Thymus (tissue), 11 donors: Measurements from ENCODE around the gene CEP72. TPM values are rescaled to one million over a fixed set of nuclear protein-coding genes. Genes with fewer than 3 reads are reported as not detected.

Source experiments
- DNase-seq, 9 donors: peaks; one replicate each; pipeline ENCODE4 v3.0.0-alpha.2; 2013; ENCODE audit warnings: low spot score in 9 of 9, low read depth in 6 of 9, missing footprints in 1 of 9
- H3K27ac ChIP-seq, 2 donors: one replicate each; pipeline ENCODE4 v1.5.1; 2013; ENCODE audit warnings: control low read depth in 1 of 2, low read depth in 1 of 2, low read length in 1 of 2, mild to moderate bottlenecking in 1 of 2, moderate library complexity in 1 of 2
- H3K27me3 ChIP-seq, 2 donors: one replicate each; pipeline ENCODE4 v1.5.1; 2013; ENCODE audit warnings: low read length in 1 of 2; ENCODE audit not compliant: control insufficient read depth in 2 of 2, insufficient read depth in 1 of 2
- H3K36me3 ChIP-seq, 2 donors: one replicate each; pipeline ENCODE4 v1.5.1; 2013; ENCODE audit warnings: low read length in 1 of 2, mild to moderate bottlenecking in 1 of 2, moderate library complexity in 1 of 2; ENCODE audit not compliant: control insufficient read depth in 2 of 2, insufficient read depth in 2 of 2
- H3K4me1 ChIP-seq, 2 donors: one replicate each; pipeline ENCODE4 v1.5.1; 2013; ENCODE audit warnings: low read length in 2 of 2; ENCODE audit not compliant: control insufficient read depth in 2 of 2, insufficient read depth in 2 of 2
- H3K4me3 ChIP-seq, 2 donors: one replicate each; pipeline ENCODE4 v1.5.1; 2013; ENCODE audit warnings: low read length in 2 of 2, control low read depth in 1 of 2, mild to moderate bottlenecking in 1 of 2
- H3K9me3 ChIP-seq, 2 donors: one replicate each; pipeline ENCODE4 v1.5.1; 2013; ENCODE audit warnings: low read length in 1 of 2, mild to moderate bottlenecking in 1 of 2; ENCODE audit not compliant: control insufficient read depth in 2 of 2, insufficient read depth in 1 of 2
- WGBS: extraction: QIAGEN DNeasy Blood & Tissue Kit; methylation state at CpG from one replicate; pipeline ENCODE4 v1.1.7; 2013; 5-methylcytosine and 5-hydroxymethylcytosine counted together
- polyA plus RNA-seq: library from polyadenylated mRNA; stranded (reverse); fragments of 200-250 nt; gene quantifications from one replicate; pipeline ENCODE4 v1.2.3, GENCODE V29; 2013
- total RNA-seq: library from RNA; stranded (reverse); fragments of 120-200 nt; gene quantifications from one replicate; pipeline ENCODE4 v1.2.4, GENCODE V29; 2013
- donor health status: healthy.

Gene CEP72
- total and polyA plus RNA-seq, 2 donors, result 5.0 to 6.0 TPM

GRCh38 chr5:583645-584044, 28.5 kb upstream of the CEP72 start:
- H3K4me3 ChIP-seq, result no peak overlapping the region
- H3K4me1 ChIP-seq, result no peaks in the 10 kb centered on the region
- DNase-seq, result no peak
- H3K9me3 ChIP-seq, result no peaks in the 10 kb centered on the region
- no peak overlapping the region for H3K27ac ChIP-seq
- peaks cover 4 to 19% of the 10 kb centered on the region in 2 donors for H3K27me3 ChIP-seq
- no peaks in the 10 kb centered on the region for H3K36me3 ChIP-seq
- 80% methylated on average over 2 of the region's 2 CpGs for WGBS

- peaks cover 4 to 18% of the 10 kb centered on the region in 2 donors for H3K27me3 ChIP-seq
- no peak for DNase-seq
These were observed 27.9 kb upstream of the CEP72 start for GRCh38 chr5:584216-584615.

GRCh38 chr5:584846-585245, 27.3 kb upstream of the CEP72 start:
- Histone ChIP-seq H3K27me3 (peaks cover 2 to 11% of the 10 kb centered on the region in 2 donors), H3K4me1 (no peaks in the 10 kb centered on the region), H3K4me3 (no peak overlapping the region), H3K9me3 (no peaks in the 10 kb centered on the region), H3K36me3 (no peaks in the 10 kb centered on the region), H3K27ac (no peak overlapping the region)
- DNase-seq, result no peak
- WGBS, result 89% methylated on average over 2 of the region's 2 CpGs

More at GRCh38 chr5:584216-584615, 27.9 kb upstream of the CEP72 start:
- H3K9me3 ChIP-seq, result no peaks in the 10 kb centered on the region
- no peaks in the 10 kb centered on the region for H3K4me1 ChIP-seq
- 95% methylated on average over 2 of the region's 2 CpGs for WGBS
- no peak overlapping the region for H3K27ac ChIP-seq
- H3K36me3 ChIP-seq, result no peaks in the 10 kb centered on the region
- H3K4me3 ChIP-seq, result no peak overlapping the region

GRCh38 chr5:585556-585955, 26.6 kb upstream of the CEP72 start:
- Histone ChIP-seq H3K27me3 (peaks cover 2 to 8% of the 10 kb centered on the region in 2 donors), H3K4me3 (no peak overlapping the region), H3K27ac (no peak overlapping the region), H3K36me3 (no peaks in the 10 kb centered on the region), H3K9me3 (no peaks in the 10 kb centered on the region), H3K4me1 (no peaks in the 10 kb centered on the region)
- 89% methylated on average over 9 of the region's 9 CpGs for WGBS
- DNase-seq, result no peak

GRCh38 chr5:585962-586628, 26.0 kb upstream of the CEP72 start:
- Histone ChIP-seq H3K4me3 (no peak overlapping the region), H3K27ac (no peak overlapping the region), H3K27me3 (peaks cover 2 to 5% of the 10 kb centered on the region in 2 donors), H3K4me1 (no peaks in the 10 kb centered on the region), H3K9me3 (no peaks in the 10 kb centered on the region), H3K36me3 (no peaks in the 10 kb centered on the region)
- DNase-seq, result no peak
- WGBS, result 73% methylated on average over 9 of the region's 9 CpGs

GRCh38 chr5:586751-587285, 25.3 kb upstream of the CEP72 start:
- Histone ChIP-seq H3K4me3 (no peak overlapping the region), H3K4me1 (no peaks in the 10 kb centered on the region), H3K9me3 (no peaks in the 10 kb centered on the region), H3K27me3 (peaks cover 2 to 3% of the 10 kb centered on the region in 2 donors), H3K27ac (no peak overlapping the region), H3K36me3 (no peaks in the 10 kb centered on the region)
- WGBS, result 86% methylated on average over 9 of the region's 9 CpGs
- DNase-seq, result no peak

- Histone ChIP-seq H3K27ac (no peak overlapping the region), H3K36me3 (no peaks in the 10 kb centered on the region), H3K4me1 (no peaks in the 10 kb centered on the region), H3K27me3 (peaks cover 2 to 3% of the 10 kb centered on the region in 2 donors), H3K4me3 (no peak overlapping the region), H3K9me3 (no peaks in the 10 kb centered on the region)
- DNase-seq, result no peak
- WGBS, result 95% methylated on average over 6 of the region's 6 CpGs
These were observed 24.7 kb upstream of the CEP72 start for GRCh38 chr5:587403-587802.

- no peak overlapping the region for H3K4me3 ChIP-seq
- H3K27ac ChIP-seq, result no peak overlapping the region
- 86% methylated on average over 11 of the region's 11 CpGs for WGBS
- no peak for DNase-seq
- H3K27me3 ChIP-seq, result peaks cover 2 to 4% of the 10 kb centered on the region in 2 donors
- no peaks in the 10 kb centered on the region for H3K9me3 ChIP-seq
- H3K36me3 ChIP-seq, result no peaks in the 10 kb centered on the region
- H3K4me1 ChIP-seq, result no peaks in the 10 kb centered on the region
These were observed 23.6 kb upstream of the CEP72 start for GRCh38 chr5:588406-588995.

GRCh38 chr5:589173-589572, 23.0 kb upstream of the CEP72 start:
- H3K4me1 ChIP-seq, result no peaks in the 10 kb centered on the region
- DNase-seq, result no peak
- no peak overlapping the region for H3K4me3 ChIP-seq
- WGBS, result 93% methylated on average over 1 of the region's 1 CpG
- H3K27ac ChIP-seq, result no peak overlapping the region
- peaks cover 2 to 7% of the 10 kb centered on the region in 2 donors for H3K27me3 ChIP-seq
- H3K36me3 ChIP-seq, result no peaks in the 10 kb centered on the region
- H3K9me3 ChIP-seq, result no peaks in the 10 kb centered on the region
